HG02571 (cell line): ENCODE results near the gene MYO7A.

ENCODE experiments used
- ATAC-seq: cut with Tn5 transposase; IDR thresholded peaks from one replicate; pipeline ENCODE4 v1.9.1; 2021; ENCODE audit warnings: mild to moderate bottlenecking, moderate library complexity; ENCODE audit not compliant: unreplicated experiment

Gene MYO7A

GRCh38 chr11:77262803-77263202 lies 134.8 kb downstream of the MYO7A start:
- ATAC-seq, result no peak
